Glomerular visceral epithelial cell (primary cell): Measurements from ENCODE around the gene CD3G.
A peak's percentile ranks its signal among the peaks of the same experiment; 100 is the strongest.
"Not testable (repeated sequence)": the region's sequence is repeated elsewhere in the genome, so short reads cannot be mapped to it uniquely, and the experiment has no call there.

Source experiments
- DNase-seq: peaks from one replicate; pipeline ENCODE4 v3.0.0-alpha.2; 2016; ENCODE audit errors: extremely low spot score

The CD3G gene

GRCh38 chr11:118343981-118344515, at the start of gene CD3G:
CD3G (plus strand) TSS chr11:118344344; CDS start chr11:118344424, 80 bp downstream.
- no peak for DNase-seq

- no peak for DNase-seq
Observed at GRCh38 chr11:118295199-118295598, 48.9 kb upstream of the CD3G start.

- DNase-seq = peak; percentile 25
Observed at GRCh38 chr11:118295815-118296454, 48.2 kb upstream of the CD3G start.

- DNase-seq = no peak
Observed at GRCh38 chr11:118301600-118302195, 42.4 kb upstream of the CD3G start.

GRCh38 chr11:118304227-118304567, 39.9 kb upstream of the CD3G start:
- no peak for DNase-seq

GRCh38 chr11:118304568-118305248, 39.4 kb upstream of the CD3G start, which contains the start of gene CD3E:
CD3E (plus strand) TSS chr11:118304730; CDS start chr11:118304953, 223 bp downstream.
- DNase-seq = no peak

- no peak for DNase-seq
Observed at GRCh38 chr11:118305726-118306125, 38.4 kb upstream of the CD3G start.

GRCh38 chr11:118306556-118306955, 37.6 kb upstream of the CD3G start:
- DNase-seq = no peak

GRCh38 chr11:118308995-118309528, 35.1 kb upstream of the CD3G start:
- not testable (repeated sequence) for DNase-seq

- DNase-seq = no peak
Observed at GRCh38 chr11:118310271-118310670, 33.9 kb upstream of the CD3G start.

- no peak for DNase-seq
Observed at GRCh38 chr11:118310781-118311485, 33.2 kb upstream of the CD3G start.

GRCh38 chr11:118311518-118311917, 32.6 kb upstream of the CD3G start:
- no peak for DNase-seq

- DNase-seq = no peak
Observed at GRCh38 chr11:118312328-118312727, 31.8 kb upstream of the CD3G start.

- no peak for DNase-seq
Observed at GRCh38 chr11:118313242-118313641, 30.9 kb upstream of the CD3G start.

- DNase-seq = no peak
Observed at GRCh38 chr11:118314988-118315411, 29.1 kb upstream of the CD3G start.

- no peak for DNase-seq
Observed at GRCh38 chr11:118318124-118318523, 26.0 kb upstream of the CD3G start.

- DNase-seq = no peak
Observed at GRCh38 chr11:118318581-118319336, 25.4 kb upstream of the CD3G start.

GRCh38 chr11:118319337-118319707, 24.8 kb upstream of the CD3G start:
- DNase-seq = no peak

- DNase-seq = no peak
Observed at GRCh38 chr11:118320515-118320914, 23.6 kb upstream of the CD3G start.

GRCh38 chr11:118321386-118322082, 22.6 kb upstream of the CD3G start:
- no peak for DNase-seq

GRCh38 chr11:118322721-118323120, 21.4 kb upstream of the CD3G start:
- no peak for DNase-seq
